ENCODE measurements around the gene THAP10. TPM values are rescaled to one million over a fixed set of nuclear protein-coding genes. Genes with fewer than 3 reads are reported as not detected.
A peak's percentile ranks its signal among the peaks of the same experiment; 100 is the strongest.

The THAP10 gene
- 1.5 TPM for total RNA-seq
- long read RNA-seq, transcript THAP10-201 (3 exons, 2,399 nt) = major isoform, 6 of 6 reads
- long read RNA-seq, partial matches to known transcripts = 0 of 6 reads
- long read RNA-seq, other reads (novel, unspliced or antisense) = 0 of 6 reads

GRCh38 chr15:70892002-70892911 is at the start of gene THAP10, which contains the start of gene LRRC49:
Gene THAP10, minus strand, starts transcription at chr15:70892433. Its CDS starts 161 bp downstream, at chr15:70892272.
Gene LRRC49, plus strand, starts transcription at chr15:70892826. Its CDS starts 69 bp downstream, at chr15:70892895.
- peak; percentile 98 for ATAC-seq

GRCh38 chr15:70936326-70936725 is 44.1 kb upstream of the THAP10 start:
- Histone ChIP-seq H3K27me3 (no peaks in the 10 kb centered on the region), H3K27ac (no peak overlapping the region), H3K4me1 (no peaks in the 10 kb centered on the region), H3K36me3 (no peaks in the 10 kb centered on the region), H3K9me3 (no peaks in the 10 kb centered on the region), H3K4me3 (no peak overlapping the region)
- no peak for TF ChIP-seq CTCF (IDR thresholded peaks at IDR 0.05)
- DNase-seq (no peak), ATAC-seq (no peak)
- intact Hi-C loops (cut with DNase I) = no loop called here

More at GRCh38 chr15:70892002-70892911, at the start of gene THAP10, which contains the start of gene LRRC49:
- peaks cover 5% of the 10 kb centered on the region for H3K4me1 ChIP-seq
- H3K9me3 ChIP-seq = no peaks in the 10 kb centered on the region
- H3K36me3 ChIP-seq = peaks cover 7% of the 10 kb centered on the region
- no peak for TF ChIP-seq CTCF (IDR thresholded peaks at IDR 0.05)
- peak within 1 kb of the TSS; percentile 67 for H3K4me3 ChIP-seq
- DNase-seq = peak; percentile 92
- intact Hi-C loops (cut with DNase I) = no loop called here
- H3K27me3 ChIP-seq = no peaks in the 10 kb centered on the region
- peak within 1 kb of the TSS; percentile 72 for H3K27ac ChIP-seq

- Histone ChIP-seq H3K27ac (no peak overlapping the region), H3K9me3 (no peaks in the 10 kb centered on the region), H3K27me3 (no peaks in the 10 kb centered on the region), H3K4me3 (no peak overlapping the region), H3K4me1 (no peaks in the 10 kb centered on the region), H3K36me3 (no peaks in the 10 kb centered on the region)
- ATAC-seq (no peak), DNase-seq (no peak)
- intact Hi-C loops (cut with DNase I) = no loop called here
- no peak for TF ChIP-seq CTCF (IDR thresholded peaks at IDR 0.05)
Observed at GRCh38 chr15:70935631-70936030, 43.4 kb upstream of the THAP10 start.

GRCh38 chr15:70933411-70933810 is 41.2 kb upstream of the THAP10 start:
- intact Hi-C loops (cut with DNase I) = no loop called here
- Histone ChIP-seq H3K4me3 (no peak overlapping the region), H3K4me1 (no peaks in the 10 kb centered on the region), H3K27ac (no peak overlapping the region), H3K9me3 (no peaks in the 10 kb centered on the region), H3K36me3 (no peaks in the 10 kb centered on the region), H3K27me3 (no peaks in the 10 kb centered on the region)
- DNase-seq (no peak), ATAC-seq (no peak)
- no peak for TF ChIP-seq CTCF (IDR thresholded peaks at IDR 0.05)

- Histone ChIP-seq H3K9me3 (no peaks in the 10 kb centered on the region), H3K4me1 (no peaks in the 10 kb centered on the region), H3K27me3 (no peaks in the 10 kb centered on the region), H3K4me3 (no peak overlapping the region), H3K27ac (no peak overlapping the region), H3K36me3 (no peaks in the 10 kb centered on the region)
- TF ChIP-seq CTCF (IDR thresholded peaks at IDR 0.05) = no peak
- DNase-seq = no peak
- intact Hi-C loops (cut with DNase I) = no loop called here
- ATAC-seq = no peak
Observed at GRCh38 chr15:70932397-70932796, 40.2 kb upstream of the THAP10 start.

All from upper lobe of right lung (tissue), 1 donor.